SH-SY5Y (cell line): ENCODE data around the gene SST.

Experiments used
- GATA2 ChIP-seq: IDR thresholded peaks from 2 replicates; pipeline ENCODE4 v1.6.1; 2011; ENCODE audit warnings: mild to moderate bottlenecking, low read depth, low read length
- GATA3 ChIP-seq: IDR thresholded peaks from 2 replicates; pipeline ENCODE4 v1.6.1; 2011; ENCODE audit warnings: low read depth, mild to moderate bottlenecking, low read length, moderate library complexity

The SST gene

DNA sequence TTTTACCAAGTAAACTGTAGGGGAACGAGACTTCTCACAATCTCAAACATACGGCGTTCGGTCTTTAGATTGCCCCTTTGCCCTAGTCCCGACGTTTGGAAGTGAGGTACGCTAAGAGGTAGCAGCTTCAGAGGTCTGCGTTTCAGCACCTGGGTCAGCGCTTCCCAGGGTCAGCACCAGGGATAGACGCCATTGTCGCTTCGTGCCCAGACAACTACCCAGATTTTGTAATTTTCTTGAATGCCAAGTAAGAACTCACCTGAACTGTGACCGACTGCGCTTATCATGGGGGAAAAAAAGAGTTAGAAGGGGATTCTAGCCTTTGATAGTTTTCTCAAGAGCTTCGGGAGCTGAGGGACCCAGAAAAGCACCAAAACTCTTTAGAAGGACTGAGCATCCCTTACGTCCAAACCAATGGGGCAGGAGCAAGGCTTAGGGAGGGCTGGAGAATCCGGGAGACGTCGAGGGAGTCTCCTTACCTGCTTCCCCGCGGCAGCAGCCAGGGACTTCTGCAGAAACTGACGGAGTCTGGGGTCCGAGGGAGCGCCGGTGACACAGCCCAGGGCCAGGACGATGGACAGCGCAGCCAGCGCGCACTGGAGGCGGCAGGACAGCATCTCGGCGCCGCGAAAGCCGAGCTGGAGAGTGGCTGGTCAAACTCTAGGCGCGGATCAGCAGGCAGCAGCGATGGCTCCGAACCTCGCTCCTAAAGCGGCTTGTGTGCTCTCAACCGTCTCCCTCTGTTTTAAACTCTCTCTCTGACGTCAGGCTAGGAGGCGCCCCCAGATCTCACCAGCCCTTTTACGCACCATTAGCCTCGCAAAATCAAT lies at the start of gene SST:
TSS of gene SST (minus strand) at position 720 of the 830 bp plus-strand sequence. CDS start at position 617, 103 bp downstream.
- TF ChIP-seq GATA2 (no peak), GATA3 (no peak)

DNA sequence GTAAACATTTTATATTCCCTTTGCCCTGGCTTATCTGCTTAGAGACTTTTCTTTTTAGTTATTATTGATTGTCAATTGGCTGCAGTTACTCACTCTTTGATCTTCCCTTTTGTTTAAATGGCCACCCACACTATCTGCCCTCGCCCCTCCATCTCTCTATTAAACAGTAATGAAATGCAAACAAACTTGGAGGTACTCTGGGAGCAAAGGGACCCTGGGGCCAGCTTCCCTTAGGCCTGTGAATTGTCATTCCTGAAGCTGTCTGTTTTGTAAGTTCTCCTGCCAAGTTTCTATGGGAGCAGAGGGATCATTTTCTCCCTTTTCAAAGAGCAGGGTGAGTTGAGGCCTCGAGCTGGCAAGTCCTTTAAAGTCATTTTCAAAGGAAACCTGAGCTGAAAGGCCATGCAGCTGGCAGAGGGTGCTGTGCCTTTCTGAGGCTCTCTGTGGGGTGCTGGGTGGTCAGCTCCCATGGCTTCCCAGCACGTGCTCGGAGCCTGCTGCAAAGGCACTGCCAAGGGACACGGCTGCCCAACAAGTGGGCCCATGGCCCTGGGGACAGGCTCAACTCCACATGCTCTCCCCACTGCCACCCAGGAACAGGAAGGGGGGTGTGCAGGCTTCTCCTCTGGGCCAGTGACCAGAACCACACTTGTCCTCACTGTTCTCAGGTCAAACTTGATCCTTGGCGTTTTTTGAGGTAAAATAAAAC lies 49.6 kb upstream of the SST start:
- TF ChIP-seq GATA2: no peak
- no peak for TF ChIP-seq GATA3

DNA sequence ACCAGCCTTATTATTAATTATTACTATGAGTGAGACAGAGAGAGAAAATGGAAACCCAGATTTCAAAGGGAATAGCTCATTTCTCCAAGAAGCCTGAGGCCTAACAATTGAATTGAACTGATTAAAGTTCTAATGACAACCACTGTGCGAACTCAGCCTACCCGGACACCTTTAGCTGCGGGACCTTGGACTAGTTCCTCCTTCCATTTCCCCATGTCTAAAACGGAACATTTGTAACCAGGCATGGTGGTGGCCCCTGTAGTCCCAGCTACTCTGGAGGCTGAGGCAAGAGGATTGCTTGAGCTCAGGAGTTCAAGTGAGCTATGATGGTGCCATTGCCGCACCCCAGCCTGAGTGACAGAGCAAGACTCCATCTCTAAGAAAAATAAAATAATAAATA lies 48.6 kb upstream of the SST start:
- TF ChIP-seq GATA3 (no peak), GATA2 (no peak)

DNA sequence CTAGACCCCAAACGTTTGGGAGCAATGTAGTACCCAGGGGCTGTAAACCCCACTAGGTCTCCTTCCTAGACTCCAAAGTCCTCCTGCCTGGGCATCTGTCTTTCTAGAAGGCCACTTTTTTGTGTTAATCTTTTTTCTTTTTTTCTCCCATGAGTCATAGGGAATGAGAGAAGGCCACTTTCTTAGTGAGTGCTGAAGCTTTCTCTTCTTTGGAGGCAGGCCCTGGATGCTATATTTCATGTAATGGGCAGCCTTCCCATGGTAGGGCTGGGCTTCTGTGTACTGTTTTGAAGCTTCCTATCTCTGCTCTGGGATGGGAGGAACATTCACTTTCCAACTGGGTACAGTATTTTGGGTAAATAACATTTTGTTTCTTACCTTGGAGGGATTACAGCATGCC lies 47.4 kb upstream of the SST start:
- no peak for TF ChIP-seq GATA3

DNA sequence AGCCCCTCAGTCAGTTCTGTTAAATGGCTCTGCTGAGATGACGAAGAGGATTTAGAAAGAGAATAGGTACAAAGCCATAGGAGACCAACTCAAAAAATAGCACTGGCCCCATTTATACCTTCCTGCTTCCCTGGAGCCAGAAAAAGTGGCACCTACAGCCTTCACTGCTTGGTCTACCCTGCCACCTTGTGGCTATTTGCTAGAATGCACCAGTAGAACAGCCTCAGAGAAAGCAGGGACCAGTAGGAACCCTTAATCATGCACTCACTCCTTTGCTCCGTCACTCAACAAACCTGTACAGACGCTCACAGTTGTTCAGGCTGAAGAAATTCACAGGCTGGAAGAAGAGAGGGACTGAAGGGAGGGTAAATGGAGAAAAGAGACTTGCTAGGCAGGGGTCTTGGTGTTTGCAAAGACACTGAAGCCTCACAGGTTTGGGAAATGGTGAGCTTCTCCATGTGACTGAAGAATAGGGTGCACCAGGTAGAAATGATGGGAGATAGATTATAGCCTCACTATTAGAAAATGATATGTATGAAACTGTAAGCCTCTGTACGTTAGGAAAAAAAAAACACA lies 44.3 kb upstream of the SST start:
- TF ChIP-seq GATA3 (no peak), GATA2 (no peak)

DNA sequence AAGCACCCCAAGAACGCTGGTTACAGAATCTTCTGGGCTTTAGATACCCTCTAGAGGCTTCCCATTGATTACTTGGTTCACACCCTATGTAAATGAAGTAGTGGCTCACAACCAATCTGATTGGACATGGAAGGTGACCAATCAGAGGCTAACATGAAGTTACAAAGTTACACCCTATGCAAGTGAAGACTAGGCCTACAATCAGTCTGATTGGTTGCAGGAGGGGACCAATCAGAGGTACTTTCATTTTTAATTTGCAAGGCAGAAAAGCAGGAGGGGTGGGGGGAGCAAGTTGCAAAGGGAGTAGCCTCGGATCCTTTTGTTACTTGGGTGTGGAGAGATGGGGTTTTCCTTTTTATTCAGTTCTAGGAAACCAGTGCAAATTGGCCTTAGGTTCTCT lies 43.3 kb upstream of the SST start:
- no peak for TF ChIP-seq GATA2
- TF ChIP-seq GATA3: no peak

DNA sequence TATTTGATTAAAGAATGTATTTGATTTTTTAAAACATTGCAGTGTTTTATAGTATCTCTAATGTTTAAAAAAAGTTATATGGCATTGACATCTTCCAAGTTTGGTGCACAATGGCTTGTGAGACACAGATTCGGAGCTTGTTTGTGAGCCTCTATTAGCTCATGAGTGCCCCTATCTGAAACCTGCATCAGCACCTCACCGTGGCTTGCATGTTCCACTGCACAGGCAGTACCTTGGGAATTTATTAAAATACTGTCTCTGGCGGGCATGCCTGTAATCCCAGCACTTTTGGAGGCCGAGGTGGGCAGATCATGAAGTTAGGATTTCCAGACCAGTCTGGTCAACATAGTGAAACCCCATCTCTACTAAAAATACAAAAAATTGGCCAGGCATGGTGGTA lies 39.0 kb upstream of the SST start:
- TF ChIP-seq GATA2: no peak
- TF ChIP-seq GATA3: no peak

DNA sequence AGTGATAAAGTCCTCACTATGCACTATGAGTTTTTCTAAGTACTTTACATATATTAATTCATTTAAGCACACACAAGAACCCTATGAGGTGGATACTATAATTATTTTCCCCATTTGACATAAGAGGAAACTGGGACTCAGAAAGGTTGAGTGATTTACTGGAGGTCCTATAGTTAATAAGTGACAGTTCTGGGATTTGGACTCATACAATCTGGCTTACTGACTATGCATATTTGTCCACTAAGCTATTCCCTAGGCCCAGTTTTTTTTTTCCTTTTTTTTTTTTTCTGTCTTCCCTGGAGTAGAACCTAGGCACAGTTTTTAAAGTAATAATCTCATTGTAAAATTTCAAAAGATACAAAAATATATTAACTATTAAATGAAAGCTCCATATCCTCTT lies 38.5 kb upstream of the SST start:
- TF ChIP-seq GATA3 (no peak), GATA2 (no peak)

DNA sequence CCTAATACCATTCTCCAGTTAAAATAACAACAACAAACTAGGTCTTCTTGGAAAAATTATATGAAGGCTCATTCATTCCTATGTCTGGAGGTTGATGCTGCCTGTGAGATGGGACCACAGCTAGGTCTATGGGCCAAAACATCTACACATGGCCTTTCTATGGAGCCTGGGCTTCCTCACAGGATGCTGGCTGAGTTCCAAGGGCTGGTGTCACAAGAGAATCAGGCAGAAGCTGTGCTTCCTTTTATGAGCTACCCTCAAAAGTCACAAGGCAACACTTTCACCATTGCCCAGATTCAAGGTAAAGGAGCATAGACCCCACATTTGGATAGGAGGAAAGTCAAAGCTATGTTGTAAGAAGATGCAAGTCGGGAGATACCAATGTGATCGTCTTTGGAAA lies 36.8 kb upstream of the SST start:
- TF ChIP-seq GATA3: no peak
- no peak for TF ChIP-seq GATA2

DNA sequence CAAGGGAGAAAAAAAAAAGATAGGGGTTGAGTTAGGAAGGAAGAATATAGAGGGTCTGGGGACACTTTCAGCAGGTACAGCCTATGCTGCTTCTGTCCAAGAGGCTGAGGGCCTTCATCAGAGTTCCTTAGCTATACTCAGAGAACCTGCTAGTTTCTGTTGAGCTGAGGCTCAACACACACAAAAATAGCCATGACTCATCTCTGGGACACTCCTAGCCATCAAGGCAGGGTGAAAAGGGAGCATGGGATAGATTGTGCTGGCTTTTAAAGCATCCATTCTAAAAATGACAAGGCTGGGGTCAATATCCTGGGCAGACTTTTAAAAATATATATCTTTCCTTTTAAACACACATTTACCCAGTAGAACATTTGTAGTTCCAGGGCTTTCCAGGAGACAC lies 35.0 kb upstream of the SST start:
- no peak for TF ChIP-seq GATA3
- TF ChIP-seq GATA2: no peak

DNA sequence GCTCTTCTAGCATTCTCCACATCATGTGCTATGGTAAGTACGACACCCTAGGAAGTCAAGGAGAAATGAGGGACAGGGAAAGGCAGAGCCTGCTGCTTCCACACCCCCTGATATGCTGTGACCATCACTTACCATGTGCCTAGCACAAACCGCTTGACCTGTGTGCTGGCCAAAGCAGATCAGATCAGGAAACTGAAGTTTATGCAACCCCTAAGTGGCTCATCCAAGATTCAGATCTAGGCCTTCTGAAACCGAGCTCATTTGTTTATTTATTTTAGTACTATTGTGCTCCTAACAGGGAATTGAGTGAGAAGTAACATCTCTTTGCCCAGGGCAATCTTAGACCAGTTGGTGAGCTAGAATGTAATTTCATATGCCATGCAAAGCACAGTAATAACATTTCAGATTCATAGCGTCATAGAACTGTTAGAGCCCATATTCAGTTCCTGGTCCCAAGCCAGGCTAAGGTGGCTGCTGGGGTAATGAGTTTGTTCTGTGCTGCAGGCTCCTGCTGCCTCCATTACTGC lies 32.4 kb upstream of the SST start, which contains the start of gene RTP2:
TSS of gene RTP2 (minus strand) at position 51 of the 527 bp plus-strand sequence. CDS start 429 bp downstream, outside the sequence.
- TF ChIP-seq GATA3: no peak
- no peak for TF ChIP-seq GATA2

DNA sequence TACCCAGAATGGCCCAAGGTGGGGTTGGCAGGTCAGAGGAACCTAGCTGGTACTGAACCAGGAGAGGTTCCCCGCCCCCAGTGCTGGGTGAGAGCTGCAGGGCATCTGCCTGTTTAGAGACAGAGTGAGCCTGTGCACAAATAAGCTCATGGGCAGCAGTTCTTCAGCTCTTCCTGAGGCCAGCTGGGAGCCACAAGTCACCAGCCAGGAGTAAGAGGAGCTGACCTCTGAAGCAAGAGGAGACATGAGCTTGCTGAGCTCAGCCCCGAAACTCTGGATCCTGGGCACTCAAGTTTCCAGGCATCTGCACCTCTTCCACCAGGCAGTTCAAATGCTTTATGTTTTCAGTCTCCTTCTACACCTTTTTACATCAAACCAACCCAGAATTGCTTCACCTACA lies 30.1 kb upstream of the SST start:
- TF ChIP-seq GATA2 (no peak), GATA3 (no peak)

DNA sequence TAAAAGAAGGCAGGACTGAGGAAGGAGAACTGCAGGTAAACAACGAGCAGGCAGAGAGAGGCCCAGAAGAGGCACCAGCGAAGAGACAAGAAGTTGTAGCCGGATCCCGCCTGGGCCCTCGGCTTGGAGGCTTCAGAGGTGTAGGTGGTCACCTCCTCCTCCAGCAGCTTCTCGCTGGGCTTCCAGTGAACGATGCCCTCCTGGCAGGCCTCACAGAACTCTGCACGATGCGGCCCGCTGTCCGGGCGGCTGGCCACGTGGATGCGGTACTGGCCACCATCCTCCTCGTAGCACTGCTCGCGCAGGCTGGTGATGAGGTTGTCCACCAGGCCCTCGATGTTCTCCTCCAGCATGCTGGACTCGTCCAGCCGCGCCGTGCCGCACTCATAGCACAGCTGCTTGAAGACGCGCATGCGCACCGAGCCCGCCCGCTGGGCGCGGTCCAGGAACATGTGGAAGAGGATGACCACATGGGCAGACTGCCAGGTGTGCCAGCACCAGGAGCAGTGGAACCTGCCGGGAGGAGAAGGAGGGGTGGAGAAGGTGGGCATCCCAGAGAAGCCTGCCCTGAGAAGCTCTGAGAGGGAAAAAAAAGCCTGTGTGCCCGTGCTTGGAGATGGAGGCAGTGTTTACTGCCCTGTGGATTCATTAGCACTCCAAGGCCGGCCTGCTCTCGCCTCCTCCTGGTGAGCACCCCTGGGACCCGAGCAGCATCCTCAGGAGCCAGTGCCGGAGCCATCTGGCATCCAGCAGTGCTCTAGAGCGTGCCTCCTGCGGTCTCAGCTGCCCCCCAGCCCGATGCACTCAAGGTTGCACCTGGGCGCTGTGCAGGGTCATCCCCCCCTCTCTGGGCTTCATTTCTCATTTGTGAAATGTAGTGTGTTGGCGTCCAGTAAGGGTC lies 28.6 kb upstream of the SST start:
- TF ChIP-seq GATA3: no peak
- TF ChIP-seq GATA2: no peak
